ENCODE results near the gene GNAZ. TPM values are rescaled to one million over a fixed set of nuclear protein-coding genes. Genes with fewer than 3 reads are reported as not detected.

GNAZ gene
- polyA plus RNA-seq, 1 donor (not counting 4 experiments of a cell fraction or from before 2014, with no cell fraction given) = 0.03 TPM

DNA sequence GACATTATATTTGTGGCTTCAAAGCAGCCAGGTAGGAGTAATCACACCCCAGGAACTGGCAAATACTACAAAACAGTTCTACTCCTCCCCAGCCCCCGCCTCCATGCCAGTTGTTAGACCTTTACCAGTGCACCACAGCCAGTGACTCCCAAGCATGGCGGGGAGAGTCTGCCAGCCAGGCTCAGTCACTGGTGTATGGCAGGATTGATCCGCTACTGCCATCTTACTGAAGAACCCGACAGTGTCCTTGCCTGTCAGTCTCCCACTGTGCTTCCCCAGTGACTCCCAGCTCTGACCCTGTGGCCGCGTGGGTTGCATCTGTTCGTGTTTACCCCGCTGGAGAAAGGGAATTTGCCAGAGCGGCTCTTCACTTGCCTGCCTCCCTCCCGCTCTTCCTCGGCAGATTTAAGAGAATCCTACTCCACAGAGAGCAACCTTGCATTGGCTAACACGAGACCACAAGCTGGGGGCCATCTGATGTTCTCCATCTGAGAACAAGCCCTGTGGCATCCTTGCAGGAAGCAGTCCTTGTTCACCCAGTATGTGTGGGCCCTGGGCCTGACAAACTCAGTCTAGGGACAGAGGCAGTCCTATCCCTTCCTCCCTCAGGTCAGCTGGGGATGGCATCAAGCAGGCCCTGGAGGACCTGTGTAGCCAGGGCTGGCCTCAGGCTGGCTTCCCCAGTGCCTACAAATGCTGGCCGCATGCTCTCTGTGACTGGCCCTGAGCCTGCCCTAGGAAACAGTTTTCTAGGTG is 33.1 kb downstream of the GNAZ start:
- Histone ChIP-seq H3K27me3 (ENCODE audit: control insufficient read depth, extremely low read depth, insufficient read depth, low read length) (no peaks in the 10 kb centered on the region), H2AFZ (ENCODE audit: control insufficient read depth, low read length) (no peak overlapping the region), H3K36me3 (ENCODE audit: control insufficient read depth in 2 of 2, extremely low read depth in 1 of 2, insufficient read depth in 2 of 2, low read length in 2 of 2) (no peaks in the 10 kb centered on the region), H3K4me2 (ENCODE audit: control insufficient read depth, extremely low read depth, insufficient read depth, low read depth, low read length) (no peak overlapping the region), H3K4me1 (ENCODE audit: control insufficient read depth, extremely low read depth, insufficient read depth, low read length) (no peaks in the 10 kb centered on the region), H3K79me2 (ENCODE audit: control insufficient read depth, insufficient read depth, low read length) (no peaks in the 10 kb centered on the region), H3K9me3 (ENCODE audit: control insufficient read depth, low read depth, low read length) (no peaks in the 10 kb centered on the region), H4K20me1 (ENCODE audit: control insufficient read depth, extremely low read depth, insufficient read depth, low read length) (no peaks in the 10 kb centered on the region), H3K9me1 (ENCODE audit: control insufficient read depth, extremely low read depth, insufficient read depth, low read length) (no peaks in the 10 kb centered on the region), H3K4me3 (ENCODE audit: control insufficient read depth in 2 of 3, extremely low read depth in 1 of 3, insufficient read depth in 2 of 3, low read depth in 1 of 3, low read length in 3 of 3) (no peak overlapping the region), H3K27ac (ENCODE audit: control insufficient read depth, insufficient read depth, low read length) (no peak overlapping the region), H3K9ac (ENCODE audit: control insufficient read depth, extremely low read depth, insufficient read depth, low read length) (no peak overlapping the region)
- dilution Hi-C loops (cut with MboI; ENCODE audit: extremely low pct_ligation_motif_present, low sequenced_read_pairs) = no loop called here
- DNase-seq (ENCODE audit: low read depth, low spot score) = no peak
- no peak for TF ChIP-seq EZH2 (IDR thresholded peaks at IDR 0.05; ENCODE audit: low read length)
- TF ChIP-seq, protein P1, sequence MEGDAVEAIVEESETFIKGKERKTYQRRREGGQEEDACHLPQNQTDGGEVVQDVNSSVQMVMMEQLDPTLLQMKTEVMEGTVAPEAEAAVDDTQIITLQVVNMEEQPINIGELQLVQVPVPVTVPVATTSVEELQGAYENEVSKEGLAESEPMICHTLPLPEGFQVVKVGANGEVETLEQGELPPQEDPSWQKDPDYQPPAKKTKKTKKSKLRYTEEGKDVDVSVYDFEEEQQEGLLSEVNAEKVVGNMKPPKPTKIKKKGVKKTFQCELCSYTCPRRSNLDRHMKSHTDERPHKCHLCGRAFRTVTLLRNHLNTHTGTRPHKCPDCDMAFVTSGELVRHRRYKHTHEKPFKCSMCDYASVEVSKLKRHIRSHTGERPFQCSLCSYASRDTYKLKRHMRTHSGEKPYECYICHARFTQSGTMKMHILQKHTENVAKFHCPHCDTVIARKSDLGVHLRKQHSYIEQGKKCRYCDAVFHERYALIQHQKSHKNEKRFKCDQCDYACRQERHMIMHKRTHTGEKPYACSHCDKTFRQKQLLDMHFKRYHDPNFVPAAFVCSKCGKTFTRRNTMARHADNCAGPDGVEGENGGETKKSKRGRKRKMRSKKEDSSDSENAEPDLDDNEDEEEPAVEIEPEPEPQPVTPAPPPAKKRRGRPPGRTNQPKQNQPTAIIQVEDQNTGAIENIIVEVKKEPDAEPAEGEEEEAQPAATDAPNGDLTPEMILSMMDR (optimal IDR thresholded peaks at IDR 0.05 in 1 of 3, IDR thresholded peaks at IDR 0.05 in 1 of 3, conservative IDR thresholded peaks at IDR 0.05 in 1 of 3; ENCODE audit: extremely low read depth in 1 of 3, insufficient read depth in 2 of 3, low read length in 3 of 3) = no peak
- FAIRE-seq = no peak

DNA sequence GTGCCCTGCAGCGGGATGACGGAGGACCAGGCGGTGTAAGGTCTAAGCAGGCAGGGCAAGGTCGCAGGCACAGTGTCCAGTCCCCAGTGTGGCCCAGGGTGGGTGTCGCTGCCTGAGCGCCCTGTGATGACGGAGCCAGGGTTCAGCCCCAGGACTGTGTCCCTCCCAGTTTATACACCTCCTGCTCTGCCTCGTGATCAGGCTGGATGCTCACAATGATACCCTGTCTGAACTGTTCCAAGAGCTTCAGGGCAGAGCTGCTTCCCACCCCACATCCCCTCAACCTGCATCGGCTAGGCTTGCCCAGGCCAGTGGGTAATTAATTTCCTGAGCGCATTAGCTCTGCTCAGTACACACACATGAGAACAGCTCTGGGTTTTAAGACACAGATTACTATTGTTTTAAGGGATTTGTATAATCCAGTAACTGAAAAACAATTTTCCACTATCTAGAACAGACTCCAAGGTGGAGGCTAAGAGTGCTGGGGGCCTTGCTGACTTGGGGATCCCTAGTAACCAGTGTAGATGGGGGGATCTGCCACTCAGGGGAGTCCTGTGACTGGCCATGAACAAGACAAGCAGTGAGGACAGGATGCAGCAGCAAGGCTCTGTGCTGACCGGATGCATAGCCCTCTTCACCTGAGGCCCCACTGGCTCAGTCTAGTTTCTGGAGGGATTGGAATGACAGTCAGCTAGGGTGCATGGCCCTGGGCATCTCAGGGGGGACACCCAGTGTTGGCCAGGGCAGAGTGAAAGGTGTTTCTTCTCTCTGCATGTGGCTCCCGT is 34.1 kb downstream of the GNAZ start:
- dilution Hi-C loops (cut with MboI; ENCODE audit: extremely low pct_ligation_motif_present, low sequenced_read_pairs) = no loop called here
- Histone ChIP-seq H3K9ac (ENCODE audit: control insufficient read depth, extremely low read depth, insufficient read depth, low read length) (no peak overlapping the region), H3K36me3 (ENCODE audit: control insufficient read depth in 2 of 2, extremely low read depth in 1 of 2, insufficient read depth in 2 of 2, low read length in 2 of 2) (no peaks in the 10 kb centered on the region), H3K27me3 (ENCODE audit: control insufficient read depth, extremely low read depth, insufficient read depth, low read length) (no peaks in the 10 kb centered on the region), H3K9me3 (ENCODE audit: control insufficient read depth, low read depth, low read length) (no peaks in the 10 kb centered on the region), H3K4me2 (ENCODE audit: control insufficient read depth, extremely low read depth, insufficient read depth, low read depth, low read length) (no peak overlapping the region), H3K4me1 (ENCODE audit: control insufficient read depth, extremely low read depth, insufficient read depth, low read length) (no peaks in the 10 kb centered on the region), H4K20me1 (ENCODE audit: control insufficient read depth, extremely low read depth, insufficient read depth, low read length) (no peaks in the 10 kb centered on the region), H2AFZ (ENCODE audit: control insufficient read depth, low read length) (no peak overlapping the region), H3K4me3 (ENCODE audit: control insufficient read depth in 2 of 3, extremely low read depth in 1 of 3, insufficient read depth in 2 of 3, low read depth in 1 of 3, low read length in 3 of 3) (no peak overlapping the region), H3K9me1 (ENCODE audit: control insufficient read depth, extremely low read depth, insufficient read depth, low read length) (no peaks in the 10 kb centered on the region), H3K27ac (ENCODE audit: control insufficient read depth, insufficient read depth, low read length) (no peak overlapping the region), H3K79me2 (ENCODE audit: control insufficient read depth, insufficient read depth, low read length) (no peaks in the 10 kb centered on the region)
- FAIRE-seq (no peak), DNase-seq (ENCODE audit: low read depth, low spot score) (no peak)
- TF ChIP-seq EZH2 (IDR thresholded peaks at IDR 0.05; ENCODE audit: low read length) = no peak
- TF ChIP-seq, protein P1 (optimal IDR thresholded peaks at IDR 0.05 in 1 of 3, IDR thresholded peaks at IDR 0.05 in 1 of 3, conservative IDR thresholded peaks at IDR 0.05 in 1 of 3; ENCODE audit: extremely low read depth in 1 of 3, insufficient read depth in 2 of 3, low read length in 3 of 3) = no peak

All from keratinocyte (primary cell).